Lower leg skin (tissue), 3 donors: ENCODE results near the gene ZCCHC17.

Experiments
- CTCF ChIP-seq, 3 donors: fragments of 450-650 bp; IDR thresholded peaks; one replicate each; pipeline ENCODE4 v1.5.1; 2016; ENCODE audit warnings: antibody characterized with exemption in 3 of 3, mild to moderate bottlenecking in 3 of 3, moderate library complexity in 2 of 3
- POLR2A ChIP-seq, 2 donors: fragments of 450-650 bp; IDR thresholded peaks; one replicate each; pipeline ENCODE4 v1.6.1; 2016 to 2017; ENCODE audit warnings: antibody characterized with exemption in 2 of 2, mild to moderate bottlenecking in 1 of 2, moderate library complexity in 1 of 2

DNA sequence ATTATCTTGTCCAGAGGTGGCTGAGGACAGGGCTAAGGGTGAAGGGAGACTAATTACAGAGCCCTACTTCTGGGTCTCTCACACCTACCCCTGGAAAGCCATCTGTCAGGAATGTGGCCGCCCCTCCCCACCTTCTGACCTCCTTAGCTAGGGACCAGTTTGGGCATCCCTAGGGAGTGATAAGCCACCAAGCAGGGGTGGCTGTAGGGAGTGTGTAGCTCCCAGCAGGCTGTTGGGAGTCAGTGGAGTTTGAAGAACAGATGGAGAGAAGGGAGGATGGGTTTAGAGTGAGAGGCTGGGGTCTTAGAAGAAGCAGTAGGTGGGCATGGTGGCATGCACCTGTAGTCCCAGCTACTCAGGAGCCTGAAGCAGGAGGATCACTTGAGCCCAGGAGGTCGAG lies 115.4 kb downstream of the ZCCHC17 start:
- TF ChIP-seq CTCF (IDR thresholded peaks at IDR 0.05) (no peak), POLR2A (IDR thresholded peaks at IDR 0.05) (no peak)
